HG03558 (cell line): ENCODE results near the gene BNIP3.

Experiments used
- ATAC-seq: cut with Tn5 transposase; IDR thresholded peaks from one replicate; pipeline ENCODE4 v1.9.1; 2021; ENCODE audit warnings: moderate number of reproducible peaks; ENCODE audit not compliant: unreplicated experiment; ENCODE audit errors: extremely low read depth

The BNIP3 gene

GRCh38 chr10:131981429-131982184, at the start of gene BNIP3:
TSS of gene BNIP3 (minus strand) at chr10:131981923. CDS start at chr10:131981806, 117 bp downstream.
- peak; percentile 73 for ATAC-seq

GRCh38 chr10:132030898-132031463, 49.3 kb upstream of the BNIP3 start:
- ATAC-seq, result no peak

- ATAC-seq, result no peak
Measured at GRCh38 chr10:132028706-132029105, 47.0 kb upstream of the BNIP3 start.

DNA sequence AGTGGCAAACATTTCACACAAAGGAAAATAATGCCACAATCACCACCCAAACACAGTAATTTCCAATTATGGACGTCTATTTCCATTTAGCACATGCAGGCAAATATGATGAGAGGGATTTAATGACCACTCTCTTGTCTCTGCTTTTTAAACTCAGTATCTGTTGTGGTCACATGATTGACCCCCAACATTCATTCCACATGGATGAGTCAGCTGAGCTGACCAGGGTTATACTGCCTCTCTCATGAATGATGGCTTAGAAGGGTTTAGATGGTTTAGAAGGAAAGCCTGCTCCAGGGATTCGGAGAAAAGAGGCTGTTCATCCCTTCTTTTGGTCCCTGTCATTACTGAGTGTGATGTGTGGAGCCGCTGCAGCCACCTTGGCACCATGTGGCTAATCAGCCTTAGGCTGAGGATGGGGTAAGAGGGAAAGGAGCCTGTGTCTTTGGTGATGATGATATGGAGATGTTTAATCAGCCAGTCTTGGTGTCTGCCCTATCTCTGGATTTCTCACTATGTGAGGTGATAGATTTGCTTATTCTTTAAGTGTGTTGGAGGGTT, 45.8 kb upstream of the BNIP3 start:
- no peak for ATAC-seq

DNA sequence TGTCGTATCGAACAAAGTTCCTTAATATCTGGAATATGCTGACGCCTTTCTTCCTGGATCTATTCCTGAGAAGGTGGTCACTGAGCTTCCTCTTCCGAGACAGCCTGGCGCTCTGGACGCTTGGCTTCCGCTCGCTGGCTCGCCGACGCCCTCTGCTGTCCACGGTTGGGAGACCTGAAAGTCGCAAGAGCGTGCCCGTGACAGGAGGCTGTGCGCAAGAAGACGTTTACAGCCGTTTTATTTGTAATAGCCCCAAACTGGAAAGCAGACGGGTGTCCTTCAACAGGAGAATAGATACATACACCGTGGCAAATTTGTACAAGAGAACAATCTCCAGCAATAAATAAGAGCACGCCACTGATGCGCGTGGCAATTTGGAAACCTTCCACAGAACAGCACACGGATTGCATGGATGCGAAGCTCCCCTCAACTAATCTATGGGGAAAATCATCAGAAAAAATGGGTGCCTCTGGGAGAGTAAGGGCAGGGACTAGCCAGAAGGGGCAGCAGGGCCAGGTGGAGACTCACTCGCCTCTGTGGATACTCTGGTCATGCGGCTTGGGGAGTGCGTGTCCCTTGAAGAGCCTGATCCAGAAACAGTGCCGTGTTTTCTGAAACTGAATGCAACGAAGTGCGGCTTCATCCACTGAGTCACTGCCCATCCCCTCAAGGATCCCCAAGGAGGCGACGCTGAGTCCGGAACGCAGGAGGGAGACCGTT, 41.5 kb upstream of the BNIP3 start:
- no peak for ATAC-seq

- ATAC-seq, result no peak
Measured at GRCh38 chr10:132022241-132022640, 40.5 kb upstream of the BNIP3 start.

DNA sequence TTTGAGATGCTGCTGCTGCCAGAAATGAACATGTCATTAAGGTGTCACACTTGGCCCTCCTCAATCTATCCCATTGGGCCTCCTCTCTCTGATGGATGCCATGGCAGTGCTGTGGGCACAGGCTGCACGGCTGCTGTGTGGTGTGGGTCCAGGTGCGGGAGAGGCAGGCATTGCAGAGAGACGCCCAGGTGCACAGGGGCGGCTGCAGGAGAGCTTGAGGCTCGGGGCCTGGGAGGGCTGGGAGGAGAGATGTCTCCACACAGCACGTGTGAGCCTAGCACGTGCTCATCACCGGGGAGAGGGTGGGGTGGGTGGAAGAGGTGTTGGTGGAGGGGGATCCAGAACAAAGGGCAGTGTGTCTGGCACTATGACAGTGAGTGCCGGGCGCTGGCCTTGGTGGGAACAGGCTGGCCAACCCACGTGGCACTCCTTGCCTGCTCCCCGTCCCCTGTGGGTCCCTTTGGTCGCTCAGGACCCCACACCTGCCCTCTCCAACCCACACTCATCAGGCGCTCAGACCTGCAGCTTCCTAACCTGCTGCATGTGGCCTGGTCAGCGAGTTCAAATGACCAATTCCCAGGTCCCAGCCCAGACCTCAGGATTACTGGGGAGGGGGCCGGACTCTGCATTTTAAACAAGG, 39.9 kb upstream of the BNIP3 start:
- ATAC-seq, result no peak

DNA sequence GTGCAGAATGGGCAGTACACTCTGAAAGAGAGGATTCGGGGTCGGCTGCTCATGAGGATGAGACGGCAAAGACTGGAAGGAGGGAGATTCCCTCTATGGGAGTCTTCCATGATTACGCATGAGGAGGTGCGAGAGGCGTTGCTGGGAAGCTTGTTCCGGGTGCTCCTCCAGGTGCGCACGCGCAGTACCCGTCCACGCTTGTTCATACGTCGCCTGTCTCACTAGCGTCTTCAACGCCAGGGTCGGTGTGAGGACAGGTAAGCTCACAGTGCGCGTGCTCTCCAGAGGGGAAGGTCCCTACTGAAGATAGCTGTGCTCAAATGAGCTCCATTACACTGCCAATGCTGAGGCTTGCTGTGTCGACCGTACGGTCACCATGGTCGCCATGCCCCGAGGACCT, 39.3 kb upstream of the BNIP3 start:
- ATAC-seq, result no peak

- ATAC-seq, result no peak
Measured at GRCh38 chr10:132020456-132020855, 38.7 kb upstream of the BNIP3 start.

GRCh38 chr10:132019366-132019765, 37.6 kb upstream of the BNIP3 start:
- ATAC-seq, result no peak

GRCh38 chr10:132018446-132018845, 36.7 kb upstream of the BNIP3 start:
- ATAC-seq, result no peak

DNA sequence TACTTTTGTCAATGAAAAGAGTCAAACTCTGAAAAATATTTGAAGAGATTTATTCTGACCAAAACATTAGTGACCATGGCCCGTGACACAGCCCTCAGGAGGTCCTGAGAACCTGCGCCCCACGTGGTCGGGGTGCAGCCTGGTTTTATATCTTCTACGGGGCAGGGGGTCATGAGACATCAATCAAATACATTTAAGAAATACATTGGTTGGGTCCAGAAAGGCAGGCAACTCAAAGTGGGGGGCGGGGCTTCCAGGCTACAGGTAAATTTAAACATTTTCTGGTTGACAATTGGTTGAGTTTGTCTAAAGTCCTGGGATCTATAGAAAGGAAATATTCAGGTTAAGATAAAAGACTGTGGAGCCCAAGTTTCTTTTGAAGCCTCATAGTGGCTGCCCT, 34.8 kb upstream of the BNIP3 start:
- ATAC-seq, result no peak

DNA sequence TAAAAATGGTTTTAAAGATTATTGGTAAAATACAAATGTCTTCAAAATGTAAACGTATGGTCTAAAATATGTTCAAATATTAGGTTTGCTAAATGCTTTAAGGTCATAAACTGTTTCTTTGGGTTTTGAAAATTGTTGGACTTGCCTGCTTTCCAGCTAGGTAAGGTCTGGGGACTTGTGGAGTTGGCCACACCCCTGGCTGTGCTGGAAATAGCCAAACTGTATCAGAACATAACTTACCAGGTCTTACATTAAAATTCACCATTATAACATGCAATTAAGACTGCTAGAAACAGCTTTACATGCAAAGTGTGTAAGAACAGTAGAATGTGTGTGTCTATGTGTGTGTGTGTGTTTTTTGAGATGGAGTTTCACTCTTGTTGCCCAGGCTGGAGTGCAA, 29.7 kb upstream of the BNIP3 start:
- no peak for ATAC-seq

- ATAC-seq, result no peak
Measured at GRCh38 chr10:132011024-132011423, 29.3 kb upstream of the BNIP3 start.

- no peak for ATAC-seq
Measured at GRCh38 chr10:132010483-132010882, 28.8 kb upstream of the BNIP3 start.

GRCh38 chr10:132009575-132009974, 27.9 kb upstream of the BNIP3 start:
- no peak for ATAC-seq

- no peak for ATAC-seq
Measured at GRCh38 chr10:132007681-132008080, 26.0 kb upstream of the BNIP3 start.

DNA sequence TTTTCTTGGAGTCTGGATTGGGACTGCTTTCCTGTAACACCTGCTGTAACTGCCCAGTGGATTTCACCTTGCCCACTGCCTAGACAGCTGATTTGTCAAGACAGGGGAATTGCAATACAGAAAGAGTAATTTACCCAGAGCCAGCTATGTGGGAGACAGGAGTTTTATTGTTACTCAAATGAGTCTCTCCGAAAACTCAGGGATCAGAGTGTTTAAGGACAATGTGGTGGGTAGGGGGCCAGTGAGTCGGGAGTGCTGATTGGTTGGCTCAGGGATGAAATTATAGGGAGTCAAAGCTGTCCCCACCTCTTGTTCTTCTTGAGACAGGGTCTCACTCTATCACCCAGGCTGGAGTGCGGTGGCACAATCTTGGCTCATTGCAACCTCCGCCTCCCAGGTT, 25.2 kb upstream of the BNIP3 start:
- no peak for ATAC-seq

DNA sequence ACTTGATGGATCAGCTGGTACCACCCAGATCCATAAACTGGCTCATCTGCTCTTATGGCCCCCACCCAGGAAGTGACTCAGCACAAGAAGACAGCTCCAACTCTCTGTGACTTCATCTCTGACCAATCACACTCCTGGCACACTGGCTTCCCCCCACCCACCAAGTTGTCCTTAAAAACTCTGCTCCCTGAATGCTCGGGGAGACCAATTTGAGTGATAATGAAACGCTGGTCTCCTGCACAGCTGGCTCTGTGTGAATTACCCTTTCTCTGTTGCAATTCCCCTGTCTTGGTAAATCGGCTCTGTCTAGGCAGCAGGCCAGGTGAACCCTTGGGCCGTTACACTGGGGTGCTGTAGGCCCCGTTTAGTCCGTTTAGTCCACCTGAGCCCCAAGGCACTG, 23.4 kb upstream of the BNIP3 start:
- ATAC-seq, result no peak

GRCh38 chr10:132004052-132004451, 22.3 kb upstream of the BNIP3 start:
- ATAC-seq, result no peak
